GM13976 (cell line): ENCODE results near the gene ADRA2C.

Experiments
- DNase-seq: peaks from one replicate; pipeline ENCODE4 v3.0.0; 2012; ENCODE audit warnings: low spot score
- CTCF ChIP-seq: IDR thresholded peaks from 2 replicates; pipeline ENCODE4 v1.5.1; 2012; ENCODE audit warnings: borderline replicate concordance, mild to moderate bottlenecking; ENCODE audit not compliant: insufficient read depth; ENCODE audit errors: extremely low read depth, missing control alignments, control extremely low read depth
- in situ Hi-C: fragments of 300-500 bp; cut with MboI; formaldehyde crosslinking; loops from one replicate; pipeline ENCODE4 v1.12.0; 2022; ENCODE audit warnings: low sequenced_read_pairs, mixed read lengths, inconsistent platforms; ENCODE audit not compliant: unreplicated experiment

The ADRA2C gene

GRCh38 chr4:3816256-3816825 is 50.2 kb downstream of the ADRA2C start:
- in situ Hi-C loops: no loop called here
- TF ChIP-seq CTCF: no peak

GRCh38 chr4:3816983-3817960 is 51.1 kb downstream of the ADRA2C start:
- in situ Hi-C loops: no loop called here
- TF ChIP-seq CTCF: no peak
- no peak for DNase-seq

More at GRCh38 chr4:3816256-3816825, 50.2 kb downstream of the ADRA2C start:
- no peak for DNase-seq
